Osteoblast (primary cell): ENCODE results near the gene UNC80. TPM values are rescaled to one million over a fixed set of nuclear protein-coding genes. Genes with fewer than 3 reads are reported as not detected.

Experiments used
- DNase-seq: peaks from one replicate; pipeline ENCODE4 v3.0.0; 2011; ENCODE audit warnings: low spot score, mixed read lengths; ENCODE audit not compliant: insufficient read length; ENCODE audit errors: missing footprints
- H2AFZ ChIP-seq: 2 replicates; pipeline ENCODE4 v1.6.0; 2011; ENCODE audit warnings: mild to moderate bottlenecking, low read length
- H3K27ac ChIP-seq: 2 replicates; pipeline ENCODE4 v1.5.1; 2011; ENCODE audit warnings: mild to moderate bottlenecking, low read depth, low read length, moderate library complexity
- H3K27me3 ChIP-seq: 2 replicates; pipeline ENCODE4 v1.6.0; 2012; ENCODE audit warnings: mild to moderate bottlenecking, control low read depth, inconsistent platforms, low read length, moderate library complexity; ENCODE audit not compliant: insufficient read depth
- H3K36me3 ChIP-seq: 2 replicates; pipeline ENCODE4 v1.5.1; 2011; ENCODE audit warnings: mild to moderate bottlenecking, low read length, control low read depth, moderate library complexity; ENCODE audit not compliant: insufficient read depth
- H3K4me1 ChIP-seq: 2 replicates; pipeline ENCODE4 v1.5.1; 2011; ENCODE audit warnings: mild to moderate bottlenecking, low read length, control low read depth, moderate library complexity; ENCODE audit not compliant: insufficient read depth
- H3K4me2 ChIP-seq: 2 replicates; pipeline ENCODE4 v1.6.0; 2011; ENCODE audit warnings: mild to moderate bottlenecking, low read length; ENCODE audit not compliant: insufficient read depth
- H3K4me3 ChIP-seq: fragments of 200-600 bp; sonication (generic); 3 replicates; pipeline ENCODE4 v1.5.1; 2012; ENCODE audit warnings: mild to moderate bottlenecking, low read length, inconsistent platforms; ENCODE audit not compliant: insufficient read depth
- H3K79me2 ChIP-seq: 2 replicates; pipeline ENCODE4 v1.6.0; 2012; ENCODE audit warnings: mild to moderate bottlenecking, low read length, control low read depth, inconsistent platforms; ENCODE audit not compliant: insufficient read depth
- H3K9me3 ChIP-seq: 2 replicates; pipeline ENCODE4 v1.5.1; 2011; ENCODE audit warnings: low read depth, low read length, control low read depth
- H4K20me1 ChIP-seq: 2 replicates; pipeline ENCODE4 v1.6.0; 2012; ENCODE audit warnings: mild to moderate bottlenecking, low read length, control low read depth; ENCODE audit not compliant: insufficient read depth
- CTCF ChIP-seq: IDR thresholded peaks from 2 replicates; pipeline ENCODE4 v1.5.1; 2011; ENCODE audit warnings: mild to moderate bottlenecking, low read depth, low read length, moderate library complexity; ENCODE audit errors: extremely low read depth
- total RNA-seq: library from RNA; depleted of rRNA; stranded (reverse); fragments of >200 nt; gene quantifications from 2 replicates; pipeline ENCODE4 v1.2.3, GENCODE V29; 2012

Gene UNC80
- total RNA-seq, 1 donor = not detected

GRCh38 chr2:209767316-209767715 is 4.3 kb upstream of the UNC80 start:
- no peaks in the 10 kb centered on the region for H3K36me3 ChIP-seq
- H4K20me1 ChIP-seq = no peaks in the 10 kb centered on the region
- no peak for TF ChIP-seq CTCF
- no peak overlapping the region for H2AFZ ChIP-seq
- no peaks in the 10 kb centered on the region for H3K27me3 ChIP-seq
- H3K4me2 ChIP-seq = no peak overlapping the region
- H3K9me3 ChIP-seq = no peaks in the 10 kb centered on the region
- H3K4me1 ChIP-seq = no peaks in the 10 kb centered on the region
- H3K4me3 ChIP-seq = no peak overlapping the region
- H3K27ac ChIP-seq = no peak overlapping the region
- H3K79me2 ChIP-seq = no peaks in the 10 kb centered on the region
- no peak for DNase-seq

DNA sequence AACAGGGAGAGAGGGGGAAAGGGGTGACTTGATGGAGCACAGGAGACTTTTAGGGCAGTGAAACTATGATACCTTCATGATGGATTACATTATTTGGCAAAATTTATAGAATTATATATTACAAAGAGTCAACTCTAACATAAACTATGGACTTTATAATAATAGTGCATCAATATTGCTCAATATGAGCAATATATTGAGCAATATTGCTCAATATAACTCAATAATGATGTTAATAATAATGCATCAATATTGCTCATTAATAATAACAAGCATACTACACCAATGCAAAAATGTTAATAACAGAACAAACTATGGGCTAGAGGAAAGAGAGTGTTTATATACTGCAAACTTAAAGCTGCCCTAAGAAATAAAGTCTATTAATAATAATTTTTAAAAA is 3.1 kb upstream of the UNC80 start:
- Histone ChIP-seq H3K36me3 (no peaks in the 10 kb centered on the region), H2AFZ (no peak overlapping the region), H3K27me3 (no peaks in the 10 kb centered on the region), H3K79me2 (no peaks in the 10 kb centered on the region), H3K4me2 (no peak overlapping the region), H3K27ac (no peak overlapping the region), H3K4me1 (no peaks in the 10 kb centered on the region), H3K4me3 (no peak overlapping the region), H4K20me1 (no peaks in the 10 kb centered on the region), H3K9me3 (no peaks in the 10 kb centered on the region)
- no peak for TF ChIP-seq CTCF
- DNase-seq = no peak

- Histone ChIP-seq H3K4me3 (no peak overlapping the region), H3K27ac (no peak overlapping the region), H2AFZ (no peak overlapping the region), H3K36me3 (no peaks in the 10 kb centered on the region), H3K4me1 (no peaks in the 10 kb centered on the region), H3K27me3 (no peaks in the 10 kb centered on the region), H4K20me1 (no peaks in the 10 kb centered on the region), H3K4me2 (no peak overlapping the region), H3K9me3 (no peaks in the 10 kb centered on the region), H3K79me2 (no peaks in the 10 kb centered on the region)
- peak; percentile 25 for DNase-seq
- TF ChIP-seq CTCF = no peak
These were observed 656 bp downstream of the UNC80 start for GRCh38 chr2:209772290-209772685.

DNA sequence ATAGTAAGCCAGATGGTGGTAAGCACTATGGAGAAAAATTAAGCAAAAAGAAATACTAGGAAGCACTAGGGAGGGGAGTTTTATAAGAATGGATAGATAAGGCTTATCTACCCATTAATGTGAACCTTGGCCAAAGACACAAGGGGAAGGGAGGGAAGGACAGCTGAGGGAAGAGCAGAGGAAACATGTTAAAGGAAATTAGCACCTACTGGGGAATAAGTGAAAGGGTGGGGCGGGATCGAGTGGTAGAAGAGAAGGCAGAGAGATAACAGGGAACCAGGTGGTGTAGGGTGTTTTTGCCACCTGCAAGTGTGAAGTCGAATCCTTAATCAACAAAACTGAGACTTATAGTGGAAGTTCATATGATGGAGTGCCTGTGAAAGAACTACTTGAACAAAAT is 1.7 kb downstream of the UNC80 start:
- no peaks in the 10 kb centered on the region for H3K79me2 ChIP-seq
- H3K9me3 ChIP-seq = no peaks in the 10 kb centered on the region
- no peaks in the 10 kb centered on the region for H3K27me3 ChIP-seq
- no peaks in the 10 kb centered on the region for H3K4me1 ChIP-seq
- H3K4me3 ChIP-seq = no peak overlapping the region
- no peak overlapping the region for H2AFZ ChIP-seq
- no peak overlapping the region for H3K4me2 ChIP-seq
- no peak for TF ChIP-seq CTCF
- no peak overlapping the region for H3K27ac ChIP-seq
- H4K20me1 ChIP-seq = no peaks in the 10 kb centered on the region
- H3K36me3 ChIP-seq = no peaks in the 10 kb centered on the region
- DNase-seq = no peak
